Spinal cord (tissue), 10 donors: ENCODE data around the gene LRRC73. TPM values are rescaled to one million over a fixed set of nuclear protein-coding genes. Genes with fewer than 3 reads are reported as not detected.
"Not testable (repeated sequence)": the region's sequence is repeated elsewhere in the genome, so short reads cannot be mapped to it uniquely, and the experiment has no call there.

Experiments used
- DNase-seq, 6 donors: peaks; one replicate each; pipeline versions ENCODE4 v3.0.0 to v3.0.0-alpha.2; 2013 to 2015; ENCODE audit warnings: low spot score in 6 of 6, low read depth in 4 of 6
- H3K27ac ChIP-seq: one replicate; pipeline ENCODE4 v1.5.1; 2013; ENCODE audit warnings: low read depth, low read length, control low read depth
- H3K27me3 ChIP-seq: one replicate; pipeline ENCODE4 v1.6.1; 2013; ENCODE audit warnings: low read length; ENCODE audit not compliant: control insufficient read depth, insufficient read depth
- H3K36me3 ChIP-seq: one replicate; pipeline ENCODE4 v1.6.1; 2013; ENCODE audit warnings: low read length; ENCODE audit not compliant: control insufficient read depth, insufficient read depth
- H3K4me1 ChIP-seq: one replicate; pipeline ENCODE4 v1.6.1; 2013; ENCODE audit warnings: low read length; ENCODE audit not compliant: control insufficient read depth, insufficient read depth
- H3K4me3 ChIP-seq: one replicate; pipeline ENCODE4 v1.5.1; 2013; ENCODE audit warnings: low read depth, low read length, control low read depth
- H3K9me3 ChIP-seq: one replicate; pipeline ENCODE4 v1.6.1; 2013; ENCODE audit warnings: low read length; ENCODE audit not compliant: control insufficient read depth, insufficient read depth
- WGBS: methylation state at CpG from one replicate; pipeline ENCODE4 v1.1.5; 2013; ENCODE audit warnings: missing lambda C conversion rate; ENCODE audit not compliant: insufficient coverage; 5-methylcytosine and 5-hydroxymethylcytosine counted together
- long read RNA-seq, 4 donors: transcript quantifications; one replicate each; lab custom pipeline, GENCODE V29; 2026
- polyA plus RNA-seq, 2 donors: library from polyadenylated mRNA; unstranded; fragments of 120-200 nt; gene quantifications; one replicate each; pipeline ENCODE4 v1.2.1, GENCODE V29; 2013; ENCODE audit not compliant: insufficient read length in 2 of 2
- total RNA-seq, 2 donors: library from RNA; depleted of rRNA in 1 of 2; stranded (reverse); fragments of 120-200 nt in 1 of 2; fragments of >200 nt in 1 of 2; gene quantifications; one replicate each; pipeline versions ENCODE4 v1.2.3 to v1.2.4, GENCODE V29; 2013 to 2014
- donor health status: healthy.

LRRC73 gene
- total RNA-seq = 1 to 10 TPM; 1.8 to 3.2 TPM
- 10 to 100 TPM in 1 of 2 donors, 1 to 10 TPM in 1; 8.2 to 10.5 TPM for polyA plus RNA-seq
- long read RNA-seq, donor 1, transcript LRRC73-201 (6 exons, 2,121 nt) = major isoform, 5 of 5 reads
- long read RNA-seq, donor 1, partial matches to known transcripts = 0 of 5 reads
- long read RNA-seq, donor 1, other reads (novel, unspliced or antisense) = 0 of 5 reads
- long read RNA-seq, donor 2, partial matches to known transcripts = 0 of 4 reads
- long read RNA-seq, donor 2, other reads (novel, unspliced or antisense) = 0 of 4 reads
- long read RNA-seq, donor 3, transcript LRRC73-201 (6 exons, 2,121 nt) = major isoform, 6 of 6 reads
- long read RNA-seq, donor 3, partial matches to known transcripts = 0 of 6 reads
- long read RNA-seq, donor 3, other reads (novel, unspliced or antisense) = 0 of 6 reads
- long read RNA-seq, donor 4, partial matches to known transcripts = 0 of 1 reads
- long read RNA-seq, donor 4, other reads (novel, unspliced or antisense) = 0 of 1 reads

- Histone ChIP-seq H3K36me3 (peaks cover 68% of the 10 kb centered on the region), H3K27ac (peak within 1 kb of the TSS; percentile 78), H3K4me3 (peak within 1 kb of the TSS; percentile 50), H3K4me1 (peaks cover 46% of the 10 kb centered on the region), H3K9me3 (no peaks in the 10 kb centered on the region), H3K27me3 (no peaks in the 10 kb centered on the region)
- WGBS = 3% methylated on average over 92 of the region's 96 CpGs
- peak; percentile 71 to 94 (median 80) for DNase-seq
These were observed at the start of gene LRRC73 for GRCh38 chr6:43509984-43510826. Gene LRRC73, minus strand, starts transcription at chr6:43510346. Its CDS starts 561 bp downstream, at chr6:43509785.

- no peaks in the 10 kb centered on the region for H3K4me1 ChIP-seq
- H3K4me3 ChIP-seq = no peak overlapping the region
- no peak overlapping the region for H3K27ac ChIP-seq
- H3K27me3 ChIP-seq = no peaks in the 10 kb centered on the region
- DNase-seq = no peak
- H3K9me3 ChIP-seq = no peaks in the 10 kb centered on the region
- H3K36me3 ChIP-seq = peaks cover 54% of the 10 kb centered on the region
These were observed 49.2 kb upstream of the LRRC73 start for GRCh38 chr6:43559328-43559727.

- H3K27me3 ChIP-seq, H3K4me1 ChIP-seq, H3K4me3 ChIP-seq, H3K27ac ChIP-seq, DNase-seq, H3K9me3 ChIP-seq: not testable (repeated sequence)
- peaks cover 54% of the 10 kb centered on the region for H3K36me3 ChIP-seq
- no CpG with 5 or more reads among the region's 7 CpGs for WGBS
These were observed 47.5 kb upstream of the LRRC73 start for GRCh38 chr6:43557620-43558019.

- peaks cover 58% of the 10 kb centered on the region for H3K36me3 ChIP-seq
These were observed 37.1 kb upstream of the LRRC73 start for GRCh38 chr6:43547222-43547621.

GRCh38 chr6:43544461-43544860 lies 34.3 kb upstream of the LRRC73 start:
- WGBS = 89% methylated on average over 3 of the region's 4 CpGs
- Histone ChIP-seq H3K27me3 (no peaks in the 10 kb centered on the region), H3K36me3 (peaks cover 58% of the 10 kb centered on the region), H3K9me3 (no peaks in the 10 kb centered on the region), H3K27ac (no peak overlapping the region), H3K4me3 (no peak overlapping the region), H3K4me1 (no peaks in the 10 kb centered on the region)
- DNase-seq = no peak

More at GRCh38 chr6:43547222-43547621, 37.1 kb upstream of the LRRC73 start:
- Histone ChIP-seq H3K27ac (no peak overlapping the region), H3K4me3 (no peak overlapping the region), H3K4me1 (no peaks in the 10 kb centered on the region), H3K9me3 (no peaks in the 10 kb centered on the region), H3K27me3 (no peaks in the 10 kb centered on the region)
- WGBS = no CpG with 5 or more reads among the region's 3 CpGs
- no peak for DNase-seq

GRCh38 chr6:43541774-43542471 lies 31.8 kb upstream of the LRRC73 start:
- no peaks in the 10 kb centered on the region for H3K4me1 ChIP-seq
- H3K27ac ChIP-seq = no peak overlapping the region
- H3K9me3 ChIP-seq = no peaks in the 10 kb centered on the region
- H3K4me3 ChIP-seq = no peak overlapping the region
- peaks cover 57% of the 10 kb centered on the region for H3K36me3 ChIP-seq
- 100% methylated on average over 3 of the region's 8 CpGs for WGBS
- DNase-seq = no peak
- no peaks in the 10 kb centered on the region for H3K27me3 ChIP-seq

GRCh38 chr6:43540507-43540906 lies 30.4 kb upstream of the LRRC73 start:
- Histone ChIP-seq H3K4me1 (no peaks in the 10 kb centered on the region), H3K4me3 (no peak overlapping the region), H3K27me3 (no peaks in the 10 kb centered on the region), H3K36me3 (peaks cover 60% of the 10 kb centered on the region), H3K9me3 (no peaks in the 10 kb centered on the region), H3K27ac (no peak overlapping the region)
- 98% methylated on average over 4 of the region's 5 CpGs for WGBS
- no peak for DNase-seq

- peaks cover 61% of the 10 kb centered on the region for H3K36me3 ChIP-seq
- 95% methylated on average over 16 of the region's 20 CpGs for WGBS
- not testable (repeated sequence) for H3K27me3 ChIP-seq, H3K4me1 ChIP-seq, DNase-seq, H3K9me3 ChIP-seq, H3K27ac ChIP-seq, H3K4me3 ChIP-seq
These were observed 29.3 kb upstream of the LRRC73 start for GRCh38 chr6:43539409-43539808.

GRCh38 chr6:43538986-43539385 lies 28.8 kb upstream of the LRRC73 start:
- not testable (repeated sequence) for H3K27me3 ChIP-seq, H3K27ac ChIP-seq, H3K4me3 ChIP-seq, H3K4me1 ChIP-seq, H3K9me3 ChIP-seq, DNase-seq
- H3K36me3 ChIP-seq = peaks cover 59% of the 10 kb centered on the region
- WGBS = 98% methylated on average over 8 of the region's 17 CpGs
